ENCODE measurements around the gene SLC22A23.
"Not testable (repeated sequence)": the region's sequence is repeated elsewhere in the genome, so short reads cannot be mapped to it uniquely, and the experiment has no call there.

Gene SLC22A23

DNA sequence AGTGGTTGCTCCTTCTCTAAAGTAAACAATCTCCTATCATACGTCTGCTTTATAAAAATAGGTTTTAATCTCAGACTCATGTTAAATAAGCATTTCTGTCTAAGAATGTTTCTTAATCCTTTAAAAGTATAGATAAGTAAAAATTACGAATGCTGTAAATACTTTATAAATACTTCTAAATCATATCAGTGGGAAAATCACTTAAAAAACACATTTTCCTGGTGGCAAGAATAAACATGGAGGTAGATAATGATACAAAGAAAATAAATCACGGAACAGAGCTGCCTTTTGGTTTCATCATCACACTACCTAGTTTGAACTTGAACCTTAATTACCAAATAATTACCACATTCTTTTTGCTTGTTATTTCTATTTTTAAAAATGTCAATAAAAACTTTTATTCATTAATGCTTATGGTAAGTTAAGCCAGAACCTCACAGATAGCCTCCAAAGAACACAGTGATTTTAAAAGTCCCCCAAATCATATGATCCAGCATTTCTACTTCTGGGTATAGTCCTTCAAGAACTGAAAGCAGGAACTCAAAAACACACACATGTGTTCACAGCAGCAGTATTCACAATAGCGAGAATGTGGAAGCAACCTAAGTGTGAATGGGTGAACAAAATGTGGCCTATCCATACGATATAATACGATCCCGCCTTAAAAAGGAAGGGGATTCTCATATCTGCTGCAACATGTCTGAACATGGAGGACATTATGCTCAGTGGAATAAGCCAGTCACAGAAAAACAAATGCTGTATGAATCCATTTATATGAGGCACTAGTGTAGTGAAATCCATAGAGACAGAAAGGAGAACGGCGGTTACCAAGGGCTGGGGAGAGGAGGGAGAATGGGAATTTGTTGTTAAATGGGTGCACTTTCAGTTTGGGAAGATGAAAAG is 72.4 kb downstream of the SLC22A23 start:
- no peak for DNase-seq

DNA sequence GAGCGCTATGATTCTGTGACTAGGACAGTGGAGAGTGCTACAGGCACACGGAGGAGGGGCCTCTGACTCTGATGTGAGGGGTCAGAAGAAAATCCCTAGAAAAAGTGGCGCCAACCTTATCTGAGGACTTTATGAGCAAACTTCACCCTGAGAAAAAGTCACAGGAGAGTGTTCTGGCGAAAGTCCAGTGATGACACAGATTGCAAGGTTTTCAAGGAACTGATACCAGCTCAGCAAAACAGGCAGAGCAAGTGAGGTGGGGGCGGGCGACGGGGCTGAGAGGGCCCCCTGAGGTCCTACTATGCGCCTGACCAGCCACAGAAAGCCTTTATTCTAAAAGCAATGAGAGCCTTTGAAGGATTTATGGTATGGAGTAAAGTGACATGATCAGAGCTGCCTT is 73.3 kb downstream of the SLC22A23 start:
- no peak for DNase-seq

DNA sequence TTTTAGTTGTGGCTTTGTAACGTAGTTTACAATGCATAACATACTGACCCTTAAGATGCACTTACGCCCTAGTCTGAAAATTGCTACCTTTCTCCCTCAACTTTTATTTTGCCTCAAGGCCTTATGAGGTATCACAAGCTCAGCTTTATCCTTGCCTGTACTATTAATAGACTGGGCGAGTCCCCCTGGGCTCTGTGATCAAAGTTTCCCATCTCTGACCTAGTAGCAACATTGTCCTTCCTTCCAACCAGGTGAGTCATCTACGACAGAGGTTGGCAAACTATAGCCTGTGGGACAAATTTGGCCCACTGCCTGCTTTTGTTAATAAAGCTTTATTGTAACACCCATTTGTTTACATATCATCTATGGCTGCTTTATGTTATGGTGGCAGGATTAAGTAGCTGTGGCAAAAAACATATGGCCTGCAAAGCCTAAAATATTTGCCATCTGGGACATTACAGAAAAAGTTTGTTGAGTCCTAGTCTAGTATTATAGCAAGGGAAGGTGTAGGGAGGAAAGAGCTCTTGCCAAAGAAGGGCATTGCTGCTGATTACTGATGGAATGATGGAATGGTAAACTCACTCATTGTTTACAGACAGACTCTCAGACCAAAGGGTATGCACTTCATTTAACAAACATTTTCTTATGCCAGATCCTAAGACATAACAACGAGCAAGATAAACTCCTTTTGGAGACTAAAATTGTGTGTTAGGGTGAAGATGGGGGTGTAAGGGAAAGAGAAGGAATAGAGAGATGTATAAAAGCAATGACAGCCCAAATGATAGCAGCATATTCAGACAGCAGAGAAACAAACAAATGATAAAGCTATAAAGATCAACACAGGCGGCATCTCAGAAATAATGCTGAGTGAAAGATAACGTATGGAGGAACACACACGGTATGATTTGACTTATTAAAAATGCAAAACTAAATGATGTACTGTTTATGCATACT is 74.2 kb downstream of the SLC22A23 start:
- DNase-seq = no peak

DNA sequence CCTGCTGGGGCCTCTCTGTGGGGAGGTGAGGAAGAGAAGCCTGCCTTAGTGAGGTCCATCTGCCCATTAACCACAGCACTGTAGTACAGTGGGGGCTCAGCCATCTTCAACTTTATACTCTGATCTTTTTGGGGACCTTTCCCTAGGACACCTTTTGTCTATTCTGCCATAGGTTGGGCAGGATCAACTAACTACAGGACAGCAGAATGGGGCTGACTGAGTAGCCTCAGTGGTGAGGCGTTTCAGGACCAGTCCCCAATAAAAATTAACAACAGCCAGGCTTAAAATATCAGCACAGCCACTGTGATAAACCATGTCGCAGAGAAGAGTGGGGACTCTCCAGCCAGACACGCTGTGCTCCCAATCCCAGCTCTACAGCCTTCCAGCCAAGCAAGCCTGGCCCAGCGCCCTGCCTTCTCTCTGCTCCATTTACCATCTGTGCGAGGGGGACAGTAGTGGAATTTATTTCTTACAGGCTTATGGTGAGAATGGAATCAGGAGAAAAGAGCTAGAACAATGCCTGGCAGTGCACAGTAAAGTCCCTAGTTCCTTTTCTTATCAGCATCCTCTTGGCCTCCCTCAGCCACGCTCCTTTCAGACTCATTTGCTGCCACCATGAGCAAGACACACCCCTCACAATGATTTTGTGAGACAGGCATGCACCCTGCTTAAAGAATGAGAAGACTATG is 75.5 kb downstream of the SLC22A23 start:
- DNase-seq = no peak

DNA sequence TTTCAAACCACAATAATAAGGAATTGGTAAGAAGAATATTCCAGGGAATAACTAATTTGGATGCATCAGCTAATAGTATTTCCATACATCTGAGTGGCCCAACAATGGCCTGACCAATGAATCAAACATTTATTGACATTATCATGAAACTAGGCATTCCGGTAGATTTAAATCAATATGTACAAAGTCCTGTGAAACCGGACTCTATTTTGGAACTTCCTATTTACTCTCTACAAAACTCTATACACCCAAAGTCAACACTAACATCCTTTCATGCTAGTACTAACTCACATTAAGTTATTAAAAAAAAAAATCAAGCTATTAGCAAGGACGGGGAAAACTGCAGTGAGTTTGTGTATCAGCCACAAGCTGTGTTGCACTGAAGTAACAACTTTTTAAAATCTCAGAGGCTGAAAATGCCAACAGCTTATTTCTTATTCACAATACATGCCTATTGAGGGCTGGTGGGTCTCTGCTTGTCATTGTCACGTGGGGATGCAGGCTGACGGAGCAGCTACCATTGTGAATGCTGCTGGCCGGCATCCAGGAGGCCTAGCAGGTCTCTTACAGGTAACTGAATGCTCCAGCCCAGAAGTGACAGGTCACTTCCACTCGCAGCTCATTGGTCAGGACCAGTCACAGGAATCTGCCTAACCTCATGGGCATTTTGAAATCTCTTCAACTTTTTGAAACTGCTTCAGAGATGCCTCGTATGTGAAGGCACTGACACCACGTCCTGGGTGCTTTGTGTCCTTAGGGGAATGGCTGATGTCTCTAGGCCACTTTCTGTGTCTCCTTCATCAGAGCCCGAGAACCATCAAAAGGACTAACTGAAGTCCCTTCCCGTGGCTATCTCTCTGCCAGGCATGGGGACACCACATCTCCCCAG is 76.3 kb downstream of the SLC22A23 start:
- DNase-seq = no peak

DNA sequence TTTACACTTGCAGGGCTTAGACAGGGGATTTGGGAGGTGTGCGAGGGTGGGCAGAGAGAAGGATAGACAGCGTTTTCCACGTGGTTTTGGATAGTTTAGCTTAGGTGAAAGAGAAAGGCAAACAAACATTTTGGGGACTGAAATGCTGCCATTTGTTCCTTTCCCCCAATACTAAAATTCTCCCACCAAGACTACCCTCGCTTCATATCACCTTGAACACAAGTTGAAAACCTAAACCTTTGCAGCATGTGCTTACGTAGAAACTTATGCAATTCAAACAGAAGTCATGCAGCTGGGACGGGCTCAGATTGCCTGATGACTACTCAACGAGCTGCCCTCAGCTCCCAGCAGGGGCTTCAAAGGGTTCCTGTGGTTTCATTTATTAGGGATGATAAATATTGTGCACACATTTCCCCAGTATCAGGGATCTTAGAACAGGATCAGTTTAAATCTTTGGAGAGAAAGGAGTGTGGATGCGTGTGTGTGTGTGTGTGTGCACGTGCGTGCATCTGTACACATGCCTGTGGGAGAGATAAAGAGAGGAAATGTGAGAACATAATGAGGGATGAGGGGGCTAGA is 77.3 kb downstream of the SLC22A23 start:
- DNase-seq = no peak

DNA sequence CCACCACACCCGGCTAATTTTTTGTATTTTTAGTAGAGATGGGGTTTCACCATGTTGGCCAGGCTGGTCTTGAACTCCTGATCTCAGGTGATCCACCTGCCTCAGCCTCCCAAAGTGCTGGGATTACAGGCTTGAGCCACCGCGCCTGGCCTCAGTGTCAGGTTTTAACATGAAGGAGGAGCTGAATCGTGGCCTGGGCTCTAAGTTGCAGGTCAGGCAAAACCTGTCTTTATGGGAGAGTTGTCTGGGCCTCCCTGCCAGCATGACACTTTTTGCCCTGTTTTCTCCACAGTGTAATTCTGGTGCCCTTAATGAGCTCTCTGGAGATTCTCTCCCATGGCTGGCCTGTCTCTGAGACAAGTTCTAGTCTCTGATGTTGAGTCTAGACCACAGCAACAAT is 78.0 kb downstream of the SLC22A23 start:
- DNase-seq = not testable (repeated sequence)

DNA sequence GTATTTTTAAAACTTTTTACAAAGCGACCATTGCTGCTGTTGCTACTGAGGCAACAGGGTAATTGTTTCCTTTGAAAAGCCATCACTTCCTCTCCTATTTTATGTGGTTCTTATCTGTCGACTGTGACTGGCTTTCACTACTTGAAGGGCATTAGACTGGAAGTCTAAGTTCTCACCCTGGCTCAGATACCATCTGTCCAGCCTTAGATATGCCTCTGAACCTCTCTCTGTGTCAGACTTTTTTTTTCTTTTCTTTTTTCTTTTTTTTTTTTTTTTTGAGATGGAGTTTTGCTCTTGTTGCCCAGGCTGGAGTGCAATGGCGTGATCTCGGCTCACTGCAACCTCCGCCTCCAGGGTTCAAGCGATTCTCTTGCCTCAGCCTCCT is 78.5 kb downstream of the SLC22A23 start:
- DNase-seq = not testable (repeated sequence)

DNA sequence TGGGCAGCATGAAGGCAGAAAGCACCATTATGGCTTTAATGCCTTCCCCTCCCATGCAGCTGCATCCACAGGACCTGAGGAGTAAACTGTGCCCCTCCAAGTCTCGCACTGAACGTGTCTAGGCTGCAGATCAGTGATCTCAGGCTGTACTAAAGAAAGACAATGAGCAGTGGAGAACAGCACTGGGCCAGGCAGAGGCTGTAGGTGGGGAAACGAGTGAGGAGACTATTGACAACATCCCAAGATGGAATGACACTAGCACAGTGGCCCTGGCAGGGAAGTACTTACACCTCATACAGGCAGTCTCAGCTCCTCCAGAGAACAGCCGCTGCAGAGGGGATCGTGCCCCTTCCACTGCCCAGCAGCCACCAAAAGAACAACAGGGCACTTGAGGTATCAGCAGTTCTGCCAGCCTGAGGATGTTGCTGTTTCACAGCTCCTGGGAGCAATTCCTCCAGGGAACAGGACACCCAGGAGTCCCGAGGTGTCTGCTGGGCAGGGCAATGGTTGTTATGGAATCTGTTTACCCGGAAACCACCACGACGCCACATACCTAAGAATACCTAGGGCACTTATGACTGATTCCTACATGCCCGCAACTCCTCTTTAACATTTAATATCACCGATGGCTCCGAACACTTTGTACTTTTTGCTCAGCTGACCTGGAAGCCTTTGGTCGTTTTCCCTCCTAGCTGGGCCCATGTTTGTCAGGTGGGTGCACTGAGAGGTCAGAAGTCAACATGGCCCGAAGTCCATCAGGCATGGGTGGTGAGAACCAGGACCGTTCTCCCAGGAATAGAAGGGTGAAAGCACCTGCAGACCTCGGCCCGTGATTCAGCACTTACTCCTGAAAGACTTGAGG is 79.1 kb downstream of the SLC22A23 start:
- no peak for DNase-seq

DNA sequence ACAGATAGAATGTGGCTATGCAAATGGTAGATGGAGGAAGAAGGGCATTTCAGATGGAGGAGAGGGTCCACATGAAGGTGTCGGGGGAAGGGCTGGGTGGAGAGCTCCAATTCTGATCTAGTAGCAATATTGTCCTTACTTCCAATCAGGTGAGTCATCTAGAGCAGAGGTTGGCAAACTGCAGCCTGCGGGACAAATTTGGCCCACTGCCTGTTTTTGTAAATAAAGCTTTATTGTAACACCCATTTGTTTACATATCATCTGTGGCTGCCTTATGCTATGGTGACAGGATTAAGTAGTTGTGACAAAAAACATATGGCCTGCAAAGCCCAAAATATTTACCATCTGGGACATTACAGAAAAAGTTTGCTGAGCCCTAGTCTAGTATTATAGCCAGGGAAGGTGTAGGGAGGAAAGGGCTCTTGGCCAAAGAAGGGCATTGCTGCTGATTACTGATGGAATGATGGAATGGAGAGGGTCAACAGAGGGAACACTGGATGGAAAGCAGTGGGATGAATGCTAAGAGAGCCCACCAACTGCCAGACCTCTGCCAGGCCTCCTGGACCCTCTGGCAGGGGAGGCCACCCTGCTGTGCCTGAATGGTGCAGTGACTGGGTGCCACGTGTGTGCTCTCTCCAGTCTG is 79.8 kb downstream of the SLC22A23 start:
- DNase-seq = no peak

DNA sequence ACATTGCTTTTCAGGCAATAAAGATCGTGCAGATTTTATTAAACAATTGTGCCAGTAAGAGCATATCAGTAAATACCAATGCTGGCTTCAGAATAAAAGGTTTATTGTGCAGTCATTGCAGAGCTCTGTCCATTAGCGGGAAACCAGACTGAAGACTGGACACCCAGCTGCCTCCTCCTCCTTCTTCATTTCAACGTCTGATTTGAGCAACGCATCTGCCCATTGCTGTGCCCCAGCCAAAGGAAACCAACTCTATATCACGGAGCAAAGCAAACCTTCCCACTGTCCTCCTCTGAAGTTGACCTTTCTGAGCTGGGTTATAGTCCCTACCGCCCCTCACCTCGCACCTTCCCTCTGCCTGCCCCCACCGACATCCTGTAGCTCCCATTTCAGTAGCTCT is 80.8 kb downstream of the SLC22A23 start:
- DNase-seq = no peak

DNA sequence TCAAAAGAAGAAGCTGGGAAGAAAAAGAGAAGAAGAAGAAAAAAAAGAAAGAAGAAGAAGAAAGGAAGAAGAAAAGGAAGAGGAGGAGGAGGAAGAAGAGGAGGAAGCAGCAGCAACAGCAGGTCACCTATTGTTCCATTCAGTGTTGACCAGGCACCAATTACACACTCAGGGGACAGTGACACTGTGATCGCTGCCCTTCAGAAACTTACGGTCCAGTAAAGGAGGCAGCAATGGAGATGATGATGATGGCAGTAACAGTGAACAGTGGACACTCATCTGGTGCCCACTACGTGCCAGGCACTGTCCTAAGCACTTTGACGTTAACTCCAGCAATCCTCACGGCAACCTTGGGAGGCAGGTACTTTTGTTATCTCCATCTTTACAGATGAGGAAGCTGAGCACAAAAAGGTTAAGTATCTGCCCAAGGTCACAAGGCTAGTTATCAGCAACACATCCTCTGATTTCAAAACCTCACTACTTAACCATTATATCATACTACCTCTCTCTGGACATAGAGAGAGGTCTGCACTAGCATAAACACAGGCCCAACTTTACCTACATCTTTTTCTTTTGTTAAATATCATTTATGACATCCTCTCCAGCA is 83.2 kb downstream of the SLC22A23 start:
- no peak for DNase-seq

DNA sequence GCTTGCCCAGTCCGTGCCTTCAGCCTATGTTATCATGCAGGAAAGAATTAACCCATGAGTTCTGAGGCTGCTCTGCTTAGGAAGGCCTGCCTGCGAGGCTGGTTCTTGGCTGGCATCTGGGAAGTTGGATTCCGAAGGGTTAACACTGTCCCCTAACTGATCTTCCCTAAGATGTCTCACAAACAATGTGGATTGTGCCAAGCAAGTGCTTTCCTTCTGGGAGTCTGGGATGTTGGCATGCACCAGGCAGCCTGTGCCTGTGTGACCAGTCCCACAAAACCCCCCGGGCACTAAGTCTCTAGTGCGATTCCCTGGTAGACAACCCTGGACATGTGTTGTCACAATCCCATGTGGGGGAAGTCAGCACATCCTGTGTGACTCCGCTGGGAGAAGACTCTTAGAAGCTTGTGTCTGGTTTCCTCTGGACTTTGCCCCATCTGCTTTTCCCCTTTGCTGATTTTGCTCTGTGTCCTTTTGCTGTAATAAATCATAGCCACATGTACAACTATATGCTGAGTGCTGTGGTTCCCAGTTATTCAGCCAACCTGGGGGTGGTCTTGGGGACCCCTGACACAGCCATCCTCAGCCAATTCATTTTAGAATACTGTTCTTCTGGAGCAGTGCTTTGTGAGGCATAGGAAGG is 83.8 kb downstream of the SLC22A23 start:
- no peak for DNase-seq

DNA sequence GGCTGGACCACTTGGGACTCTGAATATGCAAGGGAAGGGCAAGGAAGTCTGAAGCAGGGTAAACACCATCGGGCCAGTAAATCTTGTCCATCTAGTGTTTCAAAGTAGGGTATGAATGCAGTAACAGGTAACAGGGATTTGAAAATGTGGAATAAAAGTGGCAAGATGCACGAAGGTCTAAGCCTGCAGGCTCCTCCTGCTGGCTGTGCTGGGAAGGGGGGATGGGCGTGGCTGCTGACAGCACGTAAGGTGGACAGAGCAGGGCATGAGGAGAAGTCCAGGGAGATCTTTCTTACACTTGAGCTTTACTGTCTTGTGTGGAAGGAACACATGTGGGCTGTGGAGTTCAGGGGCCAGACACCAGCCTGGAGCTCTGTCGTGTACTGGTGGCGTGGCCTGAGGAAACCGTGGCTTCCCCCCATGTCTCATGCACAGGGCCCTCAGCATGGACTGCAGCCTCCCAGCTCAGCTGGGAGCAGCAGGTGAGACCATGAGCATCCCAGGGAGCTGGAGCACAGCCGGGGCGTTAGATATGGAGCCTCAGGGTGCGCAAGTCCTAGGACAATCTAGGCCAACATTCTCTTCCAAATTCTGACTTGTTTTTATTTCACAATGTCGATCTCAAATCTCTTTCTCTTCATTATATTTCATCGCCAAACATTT is 84.5 kb downstream of the SLC22A23 start:
- no peak for DNase-seq

DNA sequence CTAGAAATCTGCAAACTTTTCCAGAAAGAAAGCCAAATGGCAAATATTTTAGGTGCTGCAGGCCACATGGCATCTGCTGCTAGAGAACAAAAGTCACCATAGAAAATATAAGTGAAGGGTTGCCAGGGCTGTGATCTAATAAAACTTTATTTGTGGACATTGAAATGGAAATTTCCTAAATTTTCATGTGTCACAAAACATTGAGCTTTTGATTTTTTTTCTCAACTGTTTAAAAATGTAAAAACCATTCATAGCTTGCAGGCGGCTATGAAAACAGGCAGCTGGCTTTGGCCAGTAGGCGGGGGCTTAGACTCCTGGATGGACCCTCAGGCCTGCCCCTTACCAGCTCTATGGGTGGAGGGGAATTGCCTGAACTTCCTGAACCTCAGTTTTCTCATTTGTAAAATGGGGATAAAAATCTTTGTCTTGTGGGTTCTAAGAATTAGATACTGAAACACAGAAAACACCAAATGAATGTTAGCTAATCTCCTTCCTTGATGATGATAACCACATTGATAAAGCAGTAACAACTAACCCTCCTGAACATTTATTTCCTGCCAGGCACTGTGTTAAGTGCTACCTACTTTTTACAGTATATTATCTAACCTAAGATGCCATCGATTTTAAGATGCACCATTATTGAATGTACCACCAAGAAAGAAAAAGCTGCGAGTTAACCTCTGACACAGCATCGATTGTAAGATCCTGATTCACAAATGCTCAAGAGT is 85.5 kb downstream of the SLC22A23 start:
- no peak for DNase-seq

DNA sequence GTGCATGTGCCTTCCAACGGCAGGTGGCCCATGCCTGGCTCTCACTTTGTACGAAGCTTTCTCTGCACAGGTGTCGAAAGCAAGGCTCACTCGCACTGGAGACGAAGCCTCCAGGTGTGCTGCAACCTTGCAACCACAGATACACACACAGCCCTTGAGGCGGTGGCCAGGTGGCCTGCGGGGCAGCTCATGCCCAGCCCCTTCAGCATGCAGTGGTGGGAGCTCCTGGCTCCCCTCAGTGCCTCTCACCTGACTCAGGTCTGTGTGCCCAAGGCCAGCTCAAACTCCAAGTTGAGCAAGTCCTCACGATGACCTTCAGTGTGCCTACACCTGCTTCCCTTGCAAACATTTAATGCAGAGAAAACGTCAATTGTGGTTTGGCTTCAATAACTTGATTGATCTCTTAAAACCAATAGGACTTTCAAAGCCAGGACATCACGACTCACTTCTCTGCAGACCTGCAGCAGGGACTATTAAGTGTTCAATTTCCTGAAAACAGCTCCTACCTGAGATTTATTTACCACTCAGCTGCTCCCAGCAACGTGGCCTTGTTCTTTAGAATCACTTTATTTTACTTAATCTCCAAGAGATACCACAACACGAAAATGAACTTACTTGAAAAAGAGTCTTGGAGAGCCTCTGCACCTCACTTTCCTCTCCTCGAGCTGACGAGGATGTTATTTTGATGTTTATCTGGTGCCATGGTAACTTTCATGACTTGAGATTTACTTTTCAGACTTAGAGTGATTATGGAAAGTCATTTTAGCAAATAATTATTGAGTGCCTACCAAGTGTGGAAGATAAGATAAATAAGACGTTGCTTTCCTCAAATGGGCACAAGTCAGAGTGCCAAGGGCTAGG is 86.3 kb downstream of the SLC22A23 start:
- no peak for DNase-seq

DNA sequence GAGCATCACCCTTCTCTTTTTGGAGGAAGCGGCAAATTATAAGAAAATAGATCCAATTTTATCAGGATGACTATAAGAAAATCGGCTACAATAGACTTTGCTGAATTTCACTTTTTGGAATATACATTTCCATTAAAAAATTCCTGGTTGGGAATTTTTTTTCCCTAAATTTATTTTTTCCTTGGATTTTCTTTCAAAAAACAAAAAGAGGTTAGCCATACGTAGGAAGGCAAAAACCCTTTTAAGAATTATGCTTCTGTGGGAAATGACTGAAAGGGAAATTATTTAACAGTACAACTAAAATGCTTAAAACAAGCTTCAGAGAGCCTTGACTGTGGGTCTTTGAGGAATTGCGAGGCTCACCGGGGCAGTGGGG is 86.9 kb downstream of the SLC22A23 start:
- DNase-seq = no peak
